Breast epithelium (tissue), 3 donors: ENCODE results near the gene OSBPL3.

ENCODE experiments used
- POLR2A ChIP-seq: fragments of 450-650 bp; IDR thresholded peaks from one replicate; pipeline ENCODE4 v1.6.1; 2016; ENCODE audit warnings: antibody characterized with exemption, mild to moderate bottlenecking, moderate library complexity
- POLR2AphosphoS5 ChIP-seq, 3 donors: sonication (generic); formaldehyde crosslinking; IDR thresholded peaks; one replicate each; pipeline ENCODE4 v1.6.1; 2017; ENCODE audit warnings: antibody characterized with exemption in 3 of 3
- TF ChIP-seq, protein P1 (sequence below), 3 donors: fragments of 450-650 bp; IDR thresholded peaks; one replicate each; pipeline ENCODE4 v1.5.1; 2016 to 2017; ENCODE audit warnings: antibody characterized with exemption in 3 of 3, mild to moderate bottlenecking in 3 of 3, moderate library complexity in 3 of 3

DNA sequence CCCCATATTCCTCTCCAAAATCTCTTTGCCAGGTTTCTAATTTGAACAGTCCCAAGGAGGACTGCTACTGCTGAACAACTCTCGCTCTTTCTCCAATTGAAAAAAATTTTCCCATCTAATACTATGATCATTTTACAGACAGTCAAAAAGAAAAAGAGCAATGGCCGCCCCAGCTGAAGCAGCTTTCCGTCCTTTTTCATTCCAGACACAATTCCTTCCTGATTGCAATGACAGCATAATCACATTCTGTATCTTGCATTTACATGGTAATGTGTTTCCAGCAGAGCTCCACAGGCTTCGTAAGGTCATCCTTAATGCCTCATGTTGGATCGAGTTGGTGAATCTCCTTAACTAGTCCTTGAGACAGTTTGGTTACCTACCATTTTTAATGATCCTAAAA lies 177.7 kb downstream of the OSBPL3 start:
- TF ChIP-seq, protein P1, sequence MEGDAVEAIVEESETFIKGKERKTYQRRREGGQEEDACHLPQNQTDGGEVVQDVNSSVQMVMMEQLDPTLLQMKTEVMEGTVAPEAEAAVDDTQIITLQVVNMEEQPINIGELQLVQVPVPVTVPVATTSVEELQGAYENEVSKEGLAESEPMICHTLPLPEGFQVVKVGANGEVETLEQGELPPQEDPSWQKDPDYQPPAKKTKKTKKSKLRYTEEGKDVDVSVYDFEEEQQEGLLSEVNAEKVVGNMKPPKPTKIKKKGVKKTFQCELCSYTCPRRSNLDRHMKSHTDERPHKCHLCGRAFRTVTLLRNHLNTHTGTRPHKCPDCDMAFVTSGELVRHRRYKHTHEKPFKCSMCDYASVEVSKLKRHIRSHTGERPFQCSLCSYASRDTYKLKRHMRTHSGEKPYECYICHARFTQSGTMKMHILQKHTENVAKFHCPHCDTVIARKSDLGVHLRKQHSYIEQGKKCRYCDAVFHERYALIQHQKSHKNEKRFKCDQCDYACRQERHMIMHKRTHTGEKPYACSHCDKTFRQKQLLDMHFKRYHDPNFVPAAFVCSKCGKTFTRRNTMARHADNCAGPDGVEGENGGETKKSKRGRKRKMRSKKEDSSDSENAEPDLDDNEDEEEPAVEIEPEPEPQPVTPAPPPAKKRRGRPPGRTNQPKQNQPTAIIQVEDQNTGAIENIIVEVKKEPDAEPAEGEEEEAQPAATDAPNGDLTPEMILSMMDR (IDR thresholded peaks at IDR 0.05): no peak
- no peak for TF ChIP-seq POLR2AphosphoS5 (IDR thresholded peaks at IDR 0.05)
- no peak for TF ChIP-seq POLR2A
